T1000 (cell line): ENCODE measurements around the gene FAM53B.

Source experiments
- DNase-seq: peaks from one replicate; lab custom pipeline; 2025; ENCODE audit warnings: mixed read lengths; lab: John Stamatoyannopoulos, UW

The FAM53B gene

GRCh38 chr10:124742413-124743190 lies 1.6 kb downstream of the FAM53B start:
- no peak for DNase-seq

- no peak for DNase-seq
These were observed 2.2 kb downstream of the FAM53B start for GRCh38 chr10:124741922-124742412.

- peak; percentile 32 for DNase-seq
These were observed 2.8 kb downstream of the FAM53B start for GRCh38 chr10:124741281-124741921.

GRCh38 chr10:124740369-124741280 lies 3.6 kb downstream of the FAM53B start:
- DNase-seq, result peak; percentile 10

GRCh38 chr10:124739986-124740368 lies 4.2 kb downstream of the FAM53B start:
- DNase-seq, result no peak

- DNase-seq, result no peak
These were observed 4.9 kb downstream of the FAM53B start for GRCh38 chr10:124739119-124739921.

GRCh38 chr10:124738441-124738840 lies 5.7 kb downstream of the FAM53B start:
- no peak for DNase-seq

GRCh38 chr10:124737708-124738107 lies 6.5 kb downstream of the FAM53B start:
- DNase-seq, result no peak

GRCh38 chr10:124737221-124737620 lies 7.0 kb downstream of the FAM53B start:
- no peak for DNase-seq

GRCh38 chr10:124736491-124737136 lies 7.6 kb downstream of the FAM53B start:
- DNase-seq, result no peak

- no peak for DNase-seq
These were observed 8.5 kb downstream of the FAM53B start for GRCh38 chr10:124735491-124736286.

GRCh38 chr10:124734311-124735166 lies 9.6 kb downstream of the FAM53B start:
- DNase-seq, result no peak

- DNase-seq, result no peak
These were observed 10.5 kb downstream of the FAM53B start for GRCh38 chr10:124733571-124734245.

GRCh38 chr10:124732931-124733570 lies 11.1 kb downstream of the FAM53B start:
- peak; percentile 41 for DNase-seq

- no peak for DNase-seq
These were observed 12.6 kb downstream of the FAM53B start for GRCh38 chr10:124731551-124731950.

GRCh38 chr10:124730790-124731189 lies 13.4 kb downstream of the FAM53B start:
- DNase-seq, result no peak

- DNase-seq, result no peak
These were observed 15.1 kb downstream of the FAM53B start for GRCh38 chr10:124728830-124729661.
